HG03103 (cell line): Measurements from ENCODE around the gene RAD9A.

ENCODE experiments used
- ATAC-seq: cut with Tn5 transposase; IDR thresholded peaks from one replicate; pipeline ENCODE4 v1.9.1; 2021; ENCODE audit warnings: low read depth; ENCODE audit not compliant: unreplicated experiment

Gene RAD9A

DNA sequence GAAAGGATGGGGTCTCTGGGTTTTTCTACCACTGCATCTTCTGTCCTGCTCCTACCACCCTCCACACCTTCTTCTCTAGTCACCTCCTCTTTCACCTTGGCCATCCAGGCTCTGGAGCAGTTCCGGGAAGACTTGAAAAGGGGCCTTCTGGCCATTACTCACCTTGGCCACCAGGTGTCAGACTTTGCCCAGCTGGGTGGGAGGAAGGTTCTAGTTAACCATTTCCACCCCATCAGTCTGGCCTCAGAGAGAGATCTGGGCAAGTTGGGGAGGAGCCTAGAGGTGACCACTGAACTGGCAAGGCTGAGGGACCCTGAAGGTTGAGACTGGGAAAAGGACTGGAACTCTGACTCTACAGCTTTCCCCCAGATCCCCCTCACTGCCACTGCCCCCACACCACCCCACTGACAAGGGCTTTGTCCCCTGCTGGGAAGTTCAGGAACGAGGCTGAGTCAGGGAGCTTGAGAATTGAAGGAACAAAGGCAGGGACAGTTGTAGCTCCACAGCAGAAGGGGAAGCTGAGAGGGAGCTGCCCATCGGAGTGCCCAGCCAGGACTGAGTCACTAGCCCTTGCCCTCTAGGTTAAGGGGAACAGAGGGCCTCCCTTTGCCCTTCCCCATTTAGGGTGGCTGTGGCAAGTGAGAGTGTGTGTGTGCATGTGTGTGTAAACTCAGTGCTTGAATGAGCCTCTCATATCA is 34.8 kb upstream of the RAD9A start:
- no peak for ATAC-seq

DNA sequence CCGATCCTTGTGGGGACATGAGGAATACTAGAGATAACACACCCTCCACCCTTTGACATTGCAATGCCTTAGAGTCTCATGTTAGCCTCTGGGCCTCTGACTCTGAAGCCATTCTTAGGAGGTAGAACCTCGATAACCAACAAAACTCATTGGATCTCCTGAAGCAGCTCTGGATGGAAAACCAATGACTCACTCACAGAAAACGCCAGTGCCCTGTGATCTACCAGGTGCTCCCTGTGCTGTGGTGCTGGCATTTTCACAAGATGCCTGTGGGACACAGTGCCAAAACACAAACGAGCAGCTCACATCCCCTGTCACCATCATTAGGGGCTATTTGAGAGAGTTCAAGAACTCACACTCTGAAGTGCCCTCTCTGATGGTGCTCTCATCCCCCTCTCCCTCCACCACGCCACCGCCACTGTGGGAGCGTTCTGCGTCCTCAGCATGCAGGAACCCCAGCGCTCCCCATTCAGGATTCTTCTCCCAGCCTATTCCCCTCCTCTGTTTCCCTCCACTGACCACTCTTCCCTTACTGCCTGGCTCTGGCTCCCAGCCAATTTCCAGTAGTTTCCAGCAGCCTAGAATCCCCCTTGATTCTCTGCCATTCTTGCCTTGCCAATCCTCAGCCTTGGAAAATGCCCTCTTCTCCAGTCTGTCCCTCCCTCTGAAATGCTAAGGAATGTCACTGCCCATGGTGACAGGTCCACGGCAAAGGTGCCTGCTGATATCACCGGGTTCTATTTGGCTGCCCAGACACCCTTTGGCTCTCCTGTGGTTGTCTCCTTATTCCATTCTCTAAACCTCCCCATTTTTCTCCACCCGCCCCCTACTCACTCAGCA is 33.7 kb upstream of the RAD9A start:
- ATAC-seq: no peak

GRCh38 chr11:67364169-67364568 is 27.6 kb upstream of the RAD9A start:
- no peak for ATAC-seq

- ATAC-seq: no peak
Measured at GRCh38 chr11:67364783-67365722, 26.7 kb upstream of the RAD9A start.

GRCh38 chr11:67365736-67366444 is 25.9 kb upstream of the RAD9A start:
- ATAC-seq: no peak

- ATAC-seq: no peak
Measured at GRCh38 chr11:67366546-67366945, 25.2 kb upstream of the RAD9A start.

- no peak for ATAC-seq
Measured at GRCh38 chr11:67366961-67367760, 24.6 kb upstream of the RAD9A start.

DNA sequence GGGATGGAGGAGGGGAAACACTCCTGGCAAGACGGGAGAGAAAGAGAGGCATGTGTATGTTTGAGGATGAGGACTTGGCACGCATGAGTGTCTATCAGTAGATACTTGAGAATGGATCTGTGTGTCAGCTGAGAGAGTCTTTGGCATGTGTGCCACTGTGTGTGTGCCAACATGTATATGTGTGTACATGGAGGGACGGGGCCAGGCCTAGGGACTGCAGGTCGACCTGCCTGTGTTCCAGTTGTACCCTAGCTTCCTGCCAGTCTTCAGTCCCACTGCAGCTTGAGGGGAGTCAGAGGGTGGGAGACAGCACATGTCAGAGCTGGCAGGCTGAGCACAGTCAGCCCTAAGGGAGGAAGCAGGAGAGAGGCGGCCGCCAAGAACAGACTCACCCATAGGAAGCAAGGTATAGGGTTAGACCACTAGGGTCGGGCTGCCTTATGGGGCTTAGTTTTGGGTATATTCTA is 24.0 kb upstream of the RAD9A start:
- ATAC-seq: no peak

GRCh38 chr11:67368621-67369020 is 23.2 kb upstream of the RAD9A start:
- no peak for ATAC-seq

DNA sequence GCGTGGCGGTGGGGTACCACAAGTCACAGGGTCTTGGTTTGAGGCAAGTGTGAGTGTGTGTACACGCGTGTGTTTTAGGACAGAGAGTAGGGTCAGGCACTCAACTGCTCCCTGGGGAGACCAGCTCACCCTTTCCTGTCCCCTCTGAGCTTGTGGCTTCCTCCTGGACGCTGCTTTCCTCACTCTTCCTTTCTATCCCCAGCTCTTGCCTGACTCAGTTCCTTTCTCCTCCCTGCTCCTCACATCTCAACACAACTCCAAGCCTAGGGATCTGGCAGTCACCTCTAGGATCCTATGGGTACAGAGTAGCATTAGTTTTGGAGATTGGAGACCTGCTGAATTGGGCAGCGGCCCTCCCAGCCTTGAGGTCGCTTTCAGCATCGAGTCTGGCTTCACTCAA is 22.5 kb upstream of the RAD9A start:
- ATAC-seq: no peak

GRCh38 chr11:67369801-67370284 is 21.9 kb upstream of the RAD9A start:
- ATAC-seq: no peak

DNA sequence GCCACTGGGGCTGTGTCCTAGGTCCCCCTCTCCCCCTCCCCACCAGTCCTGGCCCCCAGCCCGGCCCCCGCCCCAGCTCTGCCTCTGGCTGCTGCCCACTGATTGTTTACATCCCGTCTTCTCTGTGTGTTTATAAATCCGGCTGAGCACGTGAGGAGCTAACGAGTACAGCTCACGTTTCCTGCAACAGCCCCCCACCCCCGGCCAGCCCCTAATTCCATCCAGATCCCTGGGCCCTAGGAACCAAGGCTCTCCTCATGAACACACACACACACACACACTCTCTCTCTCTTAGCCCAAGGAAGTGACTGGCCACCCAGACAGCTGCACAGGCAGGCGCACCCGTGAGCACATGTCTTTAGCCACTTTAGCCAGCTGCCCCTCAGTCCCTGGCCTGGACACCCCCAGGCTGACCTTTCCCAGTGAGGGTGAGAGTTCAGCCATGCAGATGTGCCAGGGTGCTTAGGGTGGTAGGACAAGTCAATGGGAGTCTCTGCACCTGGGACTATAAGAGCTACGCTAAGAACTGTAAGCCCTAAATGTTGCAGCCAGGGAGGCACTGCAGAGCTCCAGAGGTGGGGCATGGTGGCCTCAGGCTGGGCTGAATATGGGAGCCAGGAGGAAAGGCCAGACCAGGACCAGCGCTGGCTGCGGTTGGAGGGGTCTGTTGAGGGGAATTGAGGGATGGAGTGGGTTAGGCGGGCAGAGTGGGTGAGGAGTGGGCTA is 21.3 kb upstream of the RAD9A start:
- ATAC-seq: no peak

GRCh38 chr11:67371189-67371910 is 20.4 kb upstream of the RAD9A start:
- no peak for ATAC-seq

DNA sequence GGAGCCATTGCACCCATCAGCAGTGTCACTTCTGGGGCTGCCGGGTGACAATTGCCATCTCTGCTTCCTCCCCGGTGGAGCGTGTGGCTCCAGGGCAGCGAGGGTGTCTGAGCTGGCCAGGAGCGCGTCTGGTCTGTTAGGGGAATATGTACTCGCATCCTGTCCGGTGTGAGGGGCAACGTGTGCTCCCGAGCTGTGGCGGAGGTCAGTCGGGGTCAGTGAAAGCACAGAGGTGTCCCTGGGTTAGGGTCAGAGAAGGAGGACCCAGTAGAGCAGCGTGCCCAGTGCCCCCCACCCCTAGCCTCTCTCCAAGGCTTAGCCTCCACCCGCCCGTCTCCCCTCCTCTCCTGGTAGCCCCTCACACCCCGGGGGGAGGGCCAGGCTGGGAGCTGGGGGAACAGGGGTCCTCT is 19.9 kb upstream of the RAD9A start:
- no peak for ATAC-seq

DNA sequence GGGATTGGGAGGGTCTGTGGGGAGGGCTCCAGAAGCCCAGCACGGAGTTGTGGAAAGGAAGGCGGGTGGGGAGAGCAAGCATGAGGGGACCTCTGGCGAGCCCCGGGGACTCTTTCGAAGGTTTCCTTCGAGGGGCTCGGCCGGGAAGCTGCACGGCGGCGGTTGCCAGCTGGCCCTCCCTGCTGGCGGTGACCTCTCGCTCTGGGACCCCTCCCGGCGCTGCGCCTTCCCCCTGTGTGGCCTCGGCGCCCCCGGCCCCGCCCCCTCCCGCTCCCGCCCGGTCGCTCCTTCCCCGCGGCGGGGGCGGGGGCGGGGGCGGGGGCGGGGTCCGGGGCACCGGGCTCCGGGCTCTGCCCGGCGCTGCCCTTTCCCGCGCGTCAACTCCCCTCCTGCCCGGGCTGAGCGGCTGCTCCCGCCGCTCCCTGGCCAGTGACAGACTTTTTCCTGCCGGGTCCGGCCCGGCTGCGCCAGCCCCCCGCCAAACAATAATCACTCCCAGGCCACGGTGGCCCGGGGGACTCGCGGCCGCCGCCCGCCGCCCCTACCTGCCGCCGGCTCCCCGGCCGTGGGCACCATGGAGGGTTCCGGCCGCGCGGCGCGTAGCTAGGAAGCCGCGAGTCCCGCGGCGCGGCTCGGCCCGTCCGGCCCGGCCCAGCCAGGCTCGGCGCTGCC is 19.3 kb upstream of the RAD9A start:
- no peak for ATAC-seq

DNA sequence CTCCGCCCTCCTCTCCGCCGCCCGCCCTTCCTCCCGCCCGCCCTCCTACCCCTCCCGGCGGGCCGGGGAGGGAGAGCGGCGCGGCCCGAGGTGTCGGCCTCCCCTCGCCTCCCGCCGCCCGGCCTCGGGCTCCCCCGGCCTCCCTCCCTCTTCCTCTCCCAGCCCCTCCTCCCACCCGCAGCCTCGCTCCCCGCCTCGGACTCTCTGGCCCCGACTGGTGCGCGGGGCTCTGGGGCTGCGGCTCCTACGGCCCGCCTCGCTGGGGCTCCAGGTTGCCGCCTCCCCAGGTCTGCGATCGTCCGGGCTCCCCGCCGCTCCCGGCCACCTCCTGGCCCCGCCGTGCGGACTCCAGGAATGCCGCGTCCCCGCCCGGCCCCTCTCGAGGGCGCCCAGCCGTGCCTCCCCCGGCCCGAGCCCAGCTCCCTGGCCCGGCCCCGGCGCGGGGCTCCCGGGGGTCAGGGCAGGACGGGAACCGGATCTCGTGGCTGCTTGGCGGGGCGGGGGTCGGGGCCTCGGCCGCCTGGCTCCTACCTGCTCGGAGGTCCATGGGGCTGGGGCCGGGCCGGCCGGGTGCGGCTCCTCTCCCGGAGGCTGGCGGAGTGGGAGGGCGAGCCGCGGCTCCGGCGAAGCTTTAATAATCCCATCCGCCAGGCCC is 18.7 kb upstream of the RAD9A start, which contains the start of gene CLCF1:
CLCF1 (minus strand) TSS at position 606 of the 655 bp plus-strand sequence; CDS start at position 547, 59 bp downstream.
- no peak for ATAC-seq
